ENCODE measurements around the gene RYR1. TPM values are rescaled to one million over a fixed set of nuclear protein-coding genes. Genes with fewer than 3 reads are reported as not detected.
"Not testable (repeated sequence)": the region's sequence is repeated elsewhere in the genome, so short reads cannot be mapped to it uniquely, and the experiment has no call there.

RYR1 gene
- total RNA-seq, 4 donors from 2014 or later = 8.4 to 35.1 (median 16.6) TPM

DNA sequence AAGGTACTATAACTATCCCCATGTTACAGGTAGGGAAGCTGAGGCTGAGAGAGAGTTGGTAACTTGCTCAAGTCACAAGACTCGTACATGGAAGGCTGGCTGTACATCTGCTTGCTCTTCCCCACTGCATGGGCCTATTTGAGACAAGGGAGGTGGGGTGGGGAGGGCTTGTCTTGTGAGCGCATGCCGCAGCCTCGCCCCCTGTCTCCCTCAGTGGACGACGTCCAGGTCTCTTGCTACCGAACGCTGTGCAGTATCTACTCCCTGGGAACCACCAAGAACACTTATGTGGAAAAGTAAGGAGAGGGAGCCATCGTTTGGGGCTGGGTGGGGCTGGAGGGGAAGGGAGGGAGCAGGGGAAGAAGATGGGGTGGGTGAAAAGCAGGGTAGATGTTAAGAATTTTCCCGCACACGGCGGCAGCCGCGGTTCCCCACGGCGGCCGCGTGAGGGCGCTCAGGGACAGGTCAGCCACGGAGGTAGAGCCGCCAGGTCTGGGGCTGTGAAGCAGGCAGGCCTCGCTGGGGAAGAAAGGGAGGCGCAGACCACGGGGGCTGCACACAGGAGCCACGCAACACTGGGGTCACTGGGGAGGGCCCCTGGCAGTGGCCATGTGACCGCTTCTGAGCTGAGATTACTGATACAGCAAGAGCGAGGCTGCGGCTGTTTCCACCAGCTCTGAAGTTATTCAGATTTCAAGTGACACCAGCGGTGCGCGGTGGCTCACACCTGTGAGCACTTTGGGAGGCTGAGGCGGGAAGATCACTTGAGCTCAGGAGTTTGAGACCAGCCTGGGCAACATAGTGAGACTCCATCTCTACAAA is 81.5 kb downstream of the RYR1 start:
- WGBS, 2 donors = 23 to 24% methylated on average over 30 to 32 of the region's 32 CpGs
- intact Hi-C loops (cut with DNase I; ENCODE audit: low total_unique reads) = loop anchor here (10.0 kb wide), 1 partner anchor 100 kb away; the partner anchor contains the start of genes EIF3K and MAP4K1
- peak; percentile 29 to 90 for DNase-seq (ENCODE audit: low spot score in 2 of 2)
- TF ChIP-seq, protein P1, sequence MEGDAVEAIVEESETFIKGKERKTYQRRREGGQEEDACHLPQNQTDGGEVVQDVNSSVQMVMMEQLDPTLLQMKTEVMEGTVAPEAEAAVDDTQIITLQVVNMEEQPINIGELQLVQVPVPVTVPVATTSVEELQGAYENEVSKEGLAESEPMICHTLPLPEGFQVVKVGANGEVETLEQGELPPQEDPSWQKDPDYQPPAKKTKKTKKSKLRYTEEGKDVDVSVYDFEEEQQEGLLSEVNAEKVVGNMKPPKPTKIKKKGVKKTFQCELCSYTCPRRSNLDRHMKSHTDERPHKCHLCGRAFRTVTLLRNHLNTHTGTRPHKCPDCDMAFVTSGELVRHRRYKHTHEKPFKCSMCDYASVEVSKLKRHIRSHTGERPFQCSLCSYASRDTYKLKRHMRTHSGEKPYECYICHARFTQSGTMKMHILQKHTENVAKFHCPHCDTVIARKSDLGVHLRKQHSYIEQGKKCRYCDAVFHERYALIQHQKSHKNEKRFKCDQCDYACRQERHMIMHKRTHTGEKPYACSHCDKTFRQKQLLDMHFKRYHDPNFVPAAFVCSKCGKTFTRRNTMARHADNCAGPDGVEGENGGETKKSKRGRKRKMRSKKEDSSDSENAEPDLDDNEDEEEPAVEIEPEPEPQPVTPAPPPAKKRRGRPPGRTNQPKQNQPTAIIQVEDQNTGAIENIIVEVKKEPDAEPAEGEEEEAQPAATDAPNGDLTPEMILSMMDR (IDR thresholded peaks at IDR 0.05) = no peak
- TF ChIP-seq POLR2A (IDR thresholded peaks at IDR 0.05) = no peak
- H3K4me3 ChIP-seq (ENCODE audit: low read depth, poor library complexity, severe bottlenecking) = no peak overlapping the region

DNA sequence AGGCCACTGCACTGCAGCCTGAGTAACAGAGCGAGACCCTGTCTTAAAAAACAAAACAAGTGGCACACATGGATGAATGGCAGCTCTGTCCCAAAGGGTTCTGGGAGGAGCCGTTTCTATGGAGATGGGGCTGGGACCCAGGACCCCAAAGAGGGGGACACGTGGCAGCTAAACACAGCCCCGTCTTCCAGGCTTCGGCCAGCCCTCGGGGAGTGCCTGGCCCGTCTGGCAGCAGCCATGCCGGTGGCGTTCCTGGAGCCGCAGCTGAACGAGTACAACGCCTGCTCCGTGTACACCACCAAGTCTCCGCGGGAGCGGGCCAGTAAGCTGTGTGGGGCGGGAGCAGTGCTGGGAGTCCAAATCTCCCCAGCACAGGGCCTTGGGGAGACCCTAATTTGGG is 82.4 kb downstream of the RYR1 start:
- H3K4me3 ChIP-seq (ENCODE audit: low read depth, poor library complexity, severe bottlenecking) = no peak overlapping the region
- TF ChIP-seq POLR2A (IDR thresholded peaks at IDR 0.05) = no peak
- TF ChIP-seq, protein P1 (IDR thresholded peaks at IDR 0.05) = no peak
- DNase-seq (ENCODE audit: low spot score in 2 of 2) = no peak
- intact Hi-C loops (cut with DNase I; ENCODE audit: low total_unique reads) = loop anchor here (10.0 kb wide), 1 partner anchor 99 kb away; the partner anchor contains the start of genes EIF3K and MAP4K1
- WGBS, 2 donors = 66 to 83% methylated on average over 5 to 17 of the region's 17 CpGs

DNA sequence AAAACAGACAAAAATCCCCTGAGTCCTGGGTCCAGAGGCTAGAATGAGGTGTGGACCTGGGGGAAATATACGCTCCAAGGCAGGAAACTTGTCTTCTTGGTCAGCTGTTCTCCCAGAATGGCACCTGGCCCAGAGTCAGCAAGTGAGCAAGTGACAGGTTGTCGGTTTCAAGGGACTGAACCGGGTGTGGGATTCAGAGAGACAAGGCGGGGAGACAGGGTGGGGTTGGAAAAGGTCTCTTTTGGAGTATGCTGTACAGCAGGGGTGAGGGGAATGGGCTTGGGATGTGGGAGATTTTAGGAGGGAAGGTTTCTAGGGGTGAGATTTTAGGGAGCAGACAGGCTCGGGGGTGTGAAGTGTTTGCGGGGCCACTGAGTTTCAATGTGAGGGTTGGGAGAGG is 83.3 kb downstream of the RYR1 start:
- TF ChIP-seq POLR2A (IDR thresholded peaks at IDR 0.05) = no peak
- TF ChIP-seq, protein P1 (IDR thresholded peaks at IDR 0.05) = no peak
- 70 to 79% methylated on average over 6 of the region's 6 CpGs for WGBS, 2 donors
- intact Hi-C loops (cut with DNase I; ENCODE audit: low total_unique reads) = loop anchor here (10.0 kb wide), 1 partner anchor 98 kb away; the partner anchor contains the start of genes EIF3K and MAP4K1
- H3K4me3 ChIP-seq (ENCODE audit: low read depth, poor library complexity, severe bottlenecking) = no peak overlapping the region
- DNase-seq (ENCODE audit: low spot score in 2 of 2) = no peak

DNA sequence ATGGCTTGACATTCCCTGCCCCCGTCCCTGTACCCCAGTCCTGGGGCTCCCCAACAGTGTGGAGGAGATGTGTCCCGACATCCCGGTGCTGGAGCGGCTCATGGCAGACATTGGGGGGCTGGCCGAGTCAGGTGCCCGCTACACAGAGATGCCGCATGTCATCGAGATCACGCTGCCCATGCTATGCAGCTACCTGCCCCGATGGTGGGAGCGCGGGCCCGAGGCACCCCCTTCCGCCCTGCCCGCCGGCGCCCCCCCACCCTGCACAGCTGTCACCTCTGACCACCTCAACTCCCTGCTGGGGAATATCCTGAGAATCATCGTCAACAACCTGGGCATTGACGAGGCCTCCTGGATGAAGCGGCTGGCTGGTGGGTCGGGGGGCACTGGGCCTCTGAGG is 83.8 kb downstream of the RYR1 start:
- DNase-seq (ENCODE audit: low spot score in 2 of 2) = no peak
- TF ChIP-seq POLR2A (IDR thresholded peaks at IDR 0.05) = no peak
- TF ChIP-seq, protein P1 (IDR thresholded peaks at IDR 0.05) = no peak
- no peak overlapping the region for H3K4me3 ChIP-seq (ENCODE audit: low read depth, poor library complexity, severe bottlenecking)

DNA sequence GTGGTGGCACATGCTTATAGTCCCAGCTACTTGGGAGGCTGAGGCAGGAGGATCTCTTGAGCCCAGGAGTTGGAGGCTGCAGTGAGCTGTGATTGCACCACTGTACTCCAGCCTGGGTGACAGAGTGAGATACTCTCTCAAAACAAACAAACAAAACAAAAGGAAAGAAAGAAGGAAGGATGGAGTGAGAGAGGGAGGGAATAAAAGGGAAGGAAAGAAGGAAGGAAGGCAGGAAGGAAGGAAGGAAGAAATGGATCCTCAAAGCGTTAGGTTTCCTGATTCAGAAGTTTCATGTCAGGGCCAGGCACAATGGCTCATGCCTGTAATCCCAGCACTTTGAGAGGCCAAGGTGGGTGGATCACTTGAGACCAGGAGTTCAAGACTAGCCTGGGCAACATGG is 84.5 kb downstream of the RYR1 start:
- not testable (repeated sequence) for DNase-seq (ENCODE audit: low spot score in 2 of 2); H3K4me3 ChIP-seq (ENCODE audit: low read depth, poor library complexity, severe bottlenecking)
- WGBS, 2 donors = 58 to 78% methylated on average over 1 of the region's 1 CpG
- intact Hi-C loops (cut with DNase I; ENCODE audit: low total_unique reads) = loop anchor here (10.0 kb wide), 1 partner anchor 97 kb away; the partner anchor contains the start of genes EIF3K and MAP4K1

More for the DNA sequence above, 83.8 kb downstream of the RYR1 start:
- intact Hi-C loops (cut with DNase I; ENCODE audit: low total_unique reads) = loop anchor here (10.0 kb wide), 1 partner anchor 97 kb away; the partner anchor contains the start of genes EIF3K and MAP4K1
- 87 to 92% methylated on average over 20 to 21 of the region's 21 CpGs for WGBS, 2 donors

DNA sequence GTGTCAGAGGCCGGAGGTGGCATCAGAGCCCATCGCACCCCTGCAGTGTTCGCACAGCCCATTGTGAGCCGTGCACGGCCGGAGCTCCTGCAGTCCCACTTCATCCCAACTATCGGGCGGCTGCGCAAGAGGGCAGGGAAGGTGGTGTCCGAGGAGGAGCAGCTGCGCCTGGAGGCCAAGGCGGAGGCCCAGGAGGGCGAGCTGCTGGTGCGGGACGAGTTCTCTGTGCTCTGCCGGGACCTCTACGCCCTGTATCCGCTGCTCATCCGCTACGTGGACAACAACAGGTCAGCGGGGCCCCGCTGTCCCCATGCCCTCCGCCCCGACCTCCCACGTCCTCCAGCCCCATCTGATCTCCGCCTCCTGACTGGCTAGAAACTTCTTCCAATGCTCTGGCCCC is 85.7 kb downstream of the RYR1 start:
- 87 to 88% methylated on average over 25 to 26 of the region's 26 CpGs for WGBS, 2 donors
- no peak for TF ChIP-seq POLR2A (IDR thresholded peaks at IDR 0.05)
- TF ChIP-seq, protein P1 (IDR thresholded peaks at IDR 0.05) = no peak
- no peak overlapping the region for H3K4me3 ChIP-seq (ENCODE audit: low read depth, poor library complexity, severe bottlenecking)
- no peak for DNase-seq (ENCODE audit: low spot score in 2 of 2)
- intact Hi-C loops (cut with DNase I; ENCODE audit: low total_unique reads) = loop anchor here (10.0 kb wide), 1 partner anchor 96 kb away; the partner anchor contains the start of genes EIF3K and MAP4K1

Measured in lower leg skin (tissue), 4 donors.